ENCODE measurements around the gene PDE6C.

PDE6C gene

GRCh38 chr10:93711891-93712290 lies 99.6 kb downstream of the PDE6C start:
- Histone ChIP-seq H3K4me2 (ENCODE audit: low read length) (no peak overlapping the region), H4K20me1 (ENCODE audit: insufficient read depth, low read length) (no peaks in the 10 kb centered on the region), H3K27ac (ENCODE audit: low read length) (no peak overlapping the region), H2AFZ (ENCODE audit: low read depth, low read length) (no peak overlapping the region), H3K9me3 (ENCODE audit: insufficient read depth, low read length) (no peaks in the 10 kb centered on the region), H3K79me2 (ENCODE audit: low read length) (no peaks in the 10 kb centered on the region), H3K9ac (ENCODE audit: low read length) (no peak overlapping the region), H3K4me1 (ENCODE audit: low read length) (peaks cover 33% of the 10 kb centered on the region), H3K27me3 (ENCODE audit: low read depth, low read length) (no peaks in the 10 kb centered on the region), H3K36me3 (replicated peaks; ENCODE audit: low read depth, low read length) (no peaks in the 10 kb centered on the region), H3K4me3 (ENCODE audit: low read length) (no peak overlapping the region)
- TF ChIP-seq, protein P1, sequence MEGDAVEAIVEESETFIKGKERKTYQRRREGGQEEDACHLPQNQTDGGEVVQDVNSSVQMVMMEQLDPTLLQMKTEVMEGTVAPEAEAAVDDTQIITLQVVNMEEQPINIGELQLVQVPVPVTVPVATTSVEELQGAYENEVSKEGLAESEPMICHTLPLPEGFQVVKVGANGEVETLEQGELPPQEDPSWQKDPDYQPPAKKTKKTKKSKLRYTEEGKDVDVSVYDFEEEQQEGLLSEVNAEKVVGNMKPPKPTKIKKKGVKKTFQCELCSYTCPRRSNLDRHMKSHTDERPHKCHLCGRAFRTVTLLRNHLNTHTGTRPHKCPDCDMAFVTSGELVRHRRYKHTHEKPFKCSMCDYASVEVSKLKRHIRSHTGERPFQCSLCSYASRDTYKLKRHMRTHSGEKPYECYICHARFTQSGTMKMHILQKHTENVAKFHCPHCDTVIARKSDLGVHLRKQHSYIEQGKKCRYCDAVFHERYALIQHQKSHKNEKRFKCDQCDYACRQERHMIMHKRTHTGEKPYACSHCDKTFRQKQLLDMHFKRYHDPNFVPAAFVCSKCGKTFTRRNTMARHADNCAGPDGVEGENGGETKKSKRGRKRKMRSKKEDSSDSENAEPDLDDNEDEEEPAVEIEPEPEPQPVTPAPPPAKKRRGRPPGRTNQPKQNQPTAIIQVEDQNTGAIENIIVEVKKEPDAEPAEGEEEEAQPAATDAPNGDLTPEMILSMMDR (IDR thresholded peaks at IDR 0.05; ENCODE audit: low read depth, low read length), result no peak
- no peak for TF ChIP-seq EZH2phosphoT487 (IDR thresholded peaks at IDR 0.05; ENCODE audit: low read depth)

DNA sequence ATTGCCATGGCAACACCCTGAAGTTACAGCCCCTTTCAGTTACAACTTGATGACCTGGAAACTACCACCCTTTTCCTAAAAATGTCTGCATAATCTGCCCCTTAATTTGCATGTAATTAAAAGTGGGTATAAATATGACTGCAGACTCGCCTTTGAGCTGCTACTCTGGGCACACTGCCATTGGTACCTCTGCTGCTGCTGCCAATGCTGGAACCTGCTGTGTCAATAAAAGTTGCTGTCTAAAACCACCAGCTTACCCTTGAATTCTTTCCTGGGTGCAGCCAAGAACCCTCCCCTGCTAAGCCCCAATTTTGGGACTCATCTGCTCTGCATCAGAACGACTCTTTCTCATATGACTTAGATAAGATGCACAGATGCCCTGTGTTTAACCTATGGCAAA lies 100.3 kb downstream of the PDE6C start:
- TF ChIP-seq, protein P1 (IDR thresholded peaks at IDR 0.05; ENCODE audit: low read depth, low read length), result no peak
- no peak for TF ChIP-seq EZH2phosphoT487 (IDR thresholded peaks at IDR 0.05; ENCODE audit: low read depth)
- Histone ChIP-seq H3K4me3 (ENCODE audit: low read length) (no peak overlapping the region), H3K27ac (ENCODE audit: low read length) (no peak overlapping the region), H3K9me3 (ENCODE audit: insufficient read depth, low read length) (no peaks in the 10 kb centered on the region), H3K79me2 (ENCODE audit: low read length) (no peaks in the 10 kb centered on the region), H2AFZ (ENCODE audit: low read depth, low read length) (no peak overlapping the region), H4K20me1 (ENCODE audit: insufficient read depth, low read length) (no peaks in the 10 kb centered on the region), H3K9ac (ENCODE audit: low read length) (no peak overlapping the region), H3K36me3 (replicated peaks; ENCODE audit: low read depth, low read length) (no peaks in the 10 kb centered on the region), H3K4me2 (ENCODE audit: low read length) (no peak overlapping the region), H3K4me1 (ENCODE audit: low read length) (peaks cover 37% of the 10 kb centered on the region), H3K27me3 (ENCODE audit: low read depth, low read length) (no peaks in the 10 kb centered on the region)

DNA sequence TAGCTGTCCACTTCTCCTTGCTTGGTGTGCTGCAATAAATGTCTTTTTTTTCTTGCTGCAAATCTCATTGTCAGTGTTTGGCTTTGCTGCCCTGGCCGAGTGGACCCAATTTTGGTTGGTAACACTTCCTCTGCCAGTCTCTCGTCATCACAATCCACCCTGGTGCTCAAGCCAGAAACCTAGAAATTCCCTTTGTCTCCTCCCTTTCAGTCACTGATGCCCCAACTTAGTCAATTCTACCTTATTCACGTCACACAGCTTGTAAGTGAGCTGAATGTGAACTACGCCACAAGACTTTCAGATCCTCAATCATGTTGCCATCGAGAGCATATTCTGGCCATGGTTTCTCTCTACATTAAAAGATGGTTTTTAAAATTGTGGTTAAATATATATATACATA lies 103.0 kb downstream of the PDE6C start:
- Histone ChIP-seq H2AFZ (ENCODE audit: low read depth, low read length) (no peak overlapping the region; the same call in 1 of the 2 replicates), H3K4me1 (ENCODE audit: low read length) (peaks cover 52% of the 10 kb centered on the region), H3K9ac (ENCODE audit: low read length) (peak overlapping the region; percentile 43; the same call in 1 of the 2 replicates), H3K4me2 (ENCODE audit: low read length) (peak overlapping the region; percentile 67), H3K27me3 (ENCODE audit: low read depth, low read length) (no peaks in the 10 kb centered on the region), H3K36me3 (replicated peaks; ENCODE audit: low read depth, low read length) (no peaks in the 10 kb centered on the region), H3K9me3 (ENCODE audit: insufficient read depth, low read length) (no peaks in the 10 kb centered on the region), H3K27ac (ENCODE audit: low read length) (peak overlapping the region; percentile 84), H4K20me1 (ENCODE audit: insufficient read depth, low read length) (no peaks in the 10 kb centered on the region), H3K79me2 (ENCODE audit: low read length) (no peaks in the 10 kb centered on the region), H3K4me3 (ENCODE audit: low read length) (peak overlapping the region; percentile 40)
- TF ChIP-seq, protein P1 (IDR thresholded peaks at IDR 0.05; ENCODE audit: low read depth, low read length), result no peak
- TF ChIP-seq EZH2phosphoT487 (IDR thresholded peaks at IDR 0.05; ENCODE audit: low read depth), result no peak

Data from OCI-LY3 (cell line).